BLaER1 treated with 17β-estradiol and CSF1 and Interleukin-3, amounts not matched to agents 10 nM and 100 nM (cell line): Measurements from ENCODE around the gene BAIAP2L1.

ENCODE experiments used
- H3K27ac ChIP-seq, 11 experiments: shearing (Covaris generic); formaldehyde crosslinking; 2 replicates each; pipeline ENCODE4 v1.8.1; 2022
- H3K27me3 ChIP-seq, 11 experiments: shearing (Covaris generic); formaldehyde crosslinking; 2 replicates each; pipeline ENCODE4 v1.8.1; 2022
- H3K36me3 ChIP-seq, 11 experiments: shearing (Covaris generic); formaldehyde crosslinking; 2 replicates each; pipeline ENCODE4 v1.8.1; 2022
- H3K4me1 ChIP-seq, 10 experiments: shearing (Covaris generic); formaldehyde crosslinking; 2 replicates each; pipeline ENCODE4 v1.8.1; 2022
- H3K4me2 ChIP-seq, 11 experiments: shearing (Covaris generic); formaldehyde crosslinking; 2 replicates each; pipeline ENCODE4 v1.8.1; 2022
- H3K4me3 ChIP-seq, 10 experiments: shearing (Covaris generic); formaldehyde crosslinking; 2 replicates each; pipeline ENCODE4 v1.8.1; 2022
- H3K9ac ChIP-seq, 11 experiments: shearing (Covaris generic); formaldehyde crosslinking; 2 replicates each; pipeline ENCODE4 v1.8.1; 2022
- H3K9me3 ChIP-seq, 11 experiments: shearing (Covaris generic); formaldehyde crosslinking; replicated peaks in 1 of 11; 2 replicates each; pipeline ENCODE4 v1.8.1; 2022
- H4K20me1 ChIP-seq, 11 experiments: shearing (Covaris generic); formaldehyde crosslinking; 2 replicates each; pipeline ENCODE4 v1.8.1; 2022
- Cebpa-rat ChIP-seq, 11 experiments: shearing (Covaris generic); IDR thresholded peaks; 2 replicates each; pipeline ENCODE4 v1.8.1; 2022

BAIAP2L1 gene

GRCh38 chr7:98399890-98400541 is 874 bp downstream of the BAIAP2L1 start:
- 0 out of 22 replicates have a peak overlapping the region, but pooled peaks of 1 of the 11 experiments have one; percentile 13 for H3K27ac ChIP-seq
- no peaks in the 10 kb centered on the region for H3K9me3 ChIP-seq
- H4K20me1 ChIP-seq, result peaks cover 0 to 7% (median 0%) of the 10 kb centered on the region in 11 experiments; a peak in 3 of 22 replicates
- H3K4me1 ChIP-seq, result peaks cover 9 to 30% (median 23%) of the 10 kb centered on the region in 10 experiments; a peak in 18 of 20 replicates
- no peaks in the 10 kb centered on the region for H3K36me3 ChIP-seq
- peak overlapping the region in 6 of 10 experiments; percentile 67 to 79 (median 74); a peak in 8 of 20 replicates for H3K4me3 ChIP-seq
- H3K9ac ChIP-seq, result peak overlapping the region in 3 of 11 experiments; percentile 14 to 83 (median 27); a peak in 1 of 22 replicates
- H3K27me3 ChIP-seq, result 0 out of 22 replicates have a peak, but pooled peaks cover 0 to 7% (median 0%) of the 10 kb centered on the region in 11 experiments
- H3K4me2 ChIP-seq, result peak overlapping the region in 10 of 11 experiments; percentile 24 to 98 (median 85); a peak in 16 of 22 replicates
- TF ChIP-seq Cebpa-rat (IDR thresholded peaks at IDR 0.05), result no peak

DNA sequence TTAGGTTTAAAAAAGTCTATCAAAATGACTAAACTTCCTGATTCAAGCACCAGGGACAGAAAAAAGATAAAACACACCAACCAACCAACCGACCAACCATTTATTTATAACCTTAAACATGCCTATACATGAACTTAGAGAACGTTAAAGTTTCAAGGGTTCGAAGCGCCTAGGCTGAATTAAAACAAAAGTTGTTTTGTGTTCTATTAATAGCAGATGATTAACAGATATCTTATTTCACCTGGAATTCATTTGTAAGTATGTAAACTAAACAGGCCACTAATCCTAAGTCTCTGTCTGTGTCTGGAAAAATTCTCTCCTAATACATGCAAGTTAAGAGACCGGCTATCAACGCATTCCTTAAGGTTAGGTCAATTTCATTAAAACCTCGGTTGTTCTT is 1.4 kb downstream of the BAIAP2L1 start:
- Histone ChIP-seq H3K27ac (no peak overlapping the region), H3K4me1 (peaks cover 9 to 28% (median 22%) of the 10 kb centered on the region in 10 experiments; a peak in 18 of 20 replicates), H3K9me3 (no peaks in the 10 kb centered on the region), H3K4me3 (no peak overlapping the region), H4K20me1 (peaks cover 0 to 7% (median 0%) of the 10 kb centered on the region in 11 experiments; a peak in 3 of 22 replicates), H3K27me3 (0 out of 22 replicates have a peak, but pooled peaks cover 0 to 7% (median 0%) of the 10 kb centered on the region in 11 experiments), H3K4me2 (peak overlapping the region in 9 of 11 experiments; percentile 24 to 75 (median 61); a peak in 13 of 22 replicates), H3K9ac (peak overlapping the region in 2 of 11 experiments; percentile 4 to 27; a peak in 1 of 22 replicates), H3K36me3 (no peaks in the 10 kb centered on the region)
- no peak for TF ChIP-seq Cebpa-rat (IDR thresholded peaks at IDR 0.05)

GRCh38 chr7:98398567-98399372 is 2.1 kb downstream of the BAIAP2L1 start:
- H3K4me3 ChIP-seq, result no peak overlapping the region
- H3K36me3 ChIP-seq, result no peaks in the 10 kb centered on the region
- TF ChIP-seq Cebpa-rat (IDR thresholded peaks at IDR 0.05), result no peak
- peaks cover 2 to 21% (median 15%) of the 10 kb centered on the region in 10 experiments; a peak in 18 of 20 replicates for H3K4me1 ChIP-seq
- H3K4me2 ChIP-seq, result no peak overlapping the region; a peak in 1 of 22 replicates
- H3K9ac ChIP-seq, result no peak overlapping the region
- no peaks in the 10 kb centered on the region for H3K9me3 ChIP-seq
- H4K20me1 ChIP-seq, result peaks cover 0 to 7% (median 0%) of the 10 kb centered on the region in 11 experiments; a peak in 3 of 22 replicates
- H3K27me3 ChIP-seq, result 0 out of 22 replicates have a peak, but pooled peaks cover 0 to 7% (median 0%) of the 10 kb centered on the region in 11 experiments
- no peak overlapping the region for H3K27ac ChIP-seq

GRCh38 chr7:98396768-98397167 is 4.1 kb downstream of the BAIAP2L1 start:
- Histone ChIP-seq H3K27me3 (0 out of 22 replicates have a peak, but pooled peaks cover 0 to 7% (median 0%) of the 10 kb centered on the region in 11 experiments), H3K4me3 (no peak overlapping the region), H4K20me1 (peaks cover 0 to 5% (median 0%) of the 10 kb centered on the region in 11 experiments; a peak in 3 of 22 replicates), H3K36me3 (no peaks in the 10 kb centered on the region), H3K4me1 (peaks cover 0 to 15% (median 10%) of the 10 kb centered on the region in 10 experiments; a peak in 15 of 20 replicates), H3K9ac (no peak overlapping the region), H3K27ac (no peak overlapping the region), H3K4me2 (no peak overlapping the region), H3K9me3 (no peaks in the 10 kb centered on the region)
- no peak for TF ChIP-seq Cebpa-rat (IDR thresholded peaks at IDR 0.05)

DNA sequence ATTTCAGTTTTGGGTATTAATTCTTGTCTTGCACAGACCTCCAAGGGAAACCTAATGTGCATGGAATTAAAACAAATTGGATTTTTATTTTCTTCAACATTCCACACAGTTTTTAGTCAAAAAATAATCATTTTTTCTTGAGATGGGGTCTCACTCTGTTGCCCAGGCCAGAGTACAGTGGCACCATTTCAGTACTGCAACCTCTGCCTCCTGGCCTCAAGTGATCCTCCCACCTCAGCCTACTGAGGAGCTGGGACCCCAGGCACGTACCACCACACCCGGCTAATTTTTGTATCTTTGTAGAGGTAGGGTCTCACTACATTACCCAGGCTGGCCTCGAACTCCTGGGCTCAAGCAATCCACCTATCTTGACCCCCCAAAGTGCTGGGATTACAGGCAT is 4.9 kb downstream of the BAIAP2L1 start:
- no peak for TF ChIP-seq Cebpa-rat (IDR thresholded peaks at IDR 0.05)
- Histone ChIP-seq H3K36me3 (no peaks in the 10 kb centered on the region), H3K9ac (no peak overlapping the region), H3K9me3 (no peaks in the 10 kb centered on the region), H3K27me3 (0 out of 22 replicates have a peak, but pooled peaks cover 0 to 5% (median 0%) of the 10 kb centered on the region in 11 experiments), H4K20me1 (no peaks in the 10 kb centered on the region), H3K27ac (no peak overlapping the region), H3K4me1 (peaks cover 0 to 10% (median 7%) of the 10 kb centered on the region in 10 experiments; a peak in 13 of 20 replicates), H3K4me3 (no peak overlapping the region), H3K4me2 (no peak overlapping the region)

DNA sequence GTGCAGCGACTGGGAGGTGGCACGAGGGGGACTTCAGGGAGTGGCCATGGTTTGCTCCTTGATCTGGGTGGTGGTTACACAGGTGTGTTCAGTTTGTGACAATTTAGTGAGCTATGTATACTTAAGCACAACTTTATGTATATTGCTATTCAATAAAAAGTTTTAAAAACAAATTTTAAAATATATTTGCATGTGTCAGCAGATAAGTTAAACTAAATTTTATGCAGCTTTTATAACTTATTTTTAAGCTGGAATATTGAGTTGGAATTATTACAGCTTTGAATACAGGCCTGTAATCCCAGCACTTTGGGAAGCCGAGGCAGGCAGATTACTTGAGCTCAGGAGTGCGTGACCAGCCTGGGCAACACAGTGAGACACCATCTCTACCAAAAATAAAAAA is 5.4 kb downstream of the BAIAP2L1 start:
- 0 out of 22 replicates have a peak, but pooled peaks cover 0 to 5% (median 0%) of the 10 kb centered on the region in 11 experiments for H3K27me3 ChIP-seq
- peaks cover 0 to 10% (median 7%) of the 10 kb centered on the region in 10 experiments; a peak in 13 of 20 replicates for H3K4me1 ChIP-seq
- no peaks in the 10 kb centered on the region for H3K9me3 ChIP-seq
- H3K9ac ChIP-seq, result no peak overlapping the region
- H3K36me3 ChIP-seq, result no peaks in the 10 kb centered on the region
- no peaks in the 10 kb centered on the region for H4K20me1 ChIP-seq
- TF ChIP-seq Cebpa-rat (IDR thresholded peaks at IDR 0.05), result no peak
- no peak overlapping the region for H3K27ac ChIP-seq
- no peak overlapping the region for H3K4me2 ChIP-seq
- no peak overlapping the region for H3K4me3 ChIP-seq

GRCh38 chr7:98394377-98394836 is 6.5 kb downstream of the BAIAP2L1 start:
- peaks cover 0 to 3% (median 0%) of the 10 kb centered on the region in 10 experiments; a peak in 6 of 20 replicates for H3K4me1 ChIP-seq
- H3K27me3 ChIP-seq, result no peaks in the 10 kb centered on the region
- no peaks in the 10 kb centered on the region for H3K36me3 ChIP-seq
- no peak overlapping the region for H3K27ac ChIP-seq
- H4K20me1 ChIP-seq, result no peaks in the 10 kb centered on the region
- TF ChIP-seq Cebpa-rat (IDR thresholded peaks at IDR 0.05), result no peak
- H3K4me3 ChIP-seq, result no peak overlapping the region
- H3K9me3 ChIP-seq, result no peaks in the 10 kb centered on the region
- H3K4me2 ChIP-seq, result no peak overlapping the region
- no peak overlapping the region for H3K9ac ChIP-seq

- H3K9ac ChIP-seq, result no peak overlapping the region
- no peaks in the 10 kb centered on the region for H3K27me3 ChIP-seq
- H3K9me3 ChIP-seq, result no peaks in the 10 kb centered on the region
- H3K36me3 ChIP-seq, result no peaks in the 10 kb centered on the region
- peaks cover 0 to 12% (median 4%) of the 10 kb centered on the region in 10 experiments; a peak in 6 of 20 replicates for H3K4me1 ChIP-seq
- H4K20me1 ChIP-seq, result no peaks in the 10 kb centered on the region
- no peak overlapping the region for H3K27ac ChIP-seq
- no peak overlapping the region for H3K4me3 ChIP-seq
- H3K4me2 ChIP-seq, result peak overlapping the region in 4 of 11 experiments; percentile 2 to 38 (median 28); a peak in 4 of 22 replicates
- TF ChIP-seq Cebpa-rat (IDR thresholded peaks at IDR 0.05), result no peak
Observed at GRCh38 chr7:98387544-98388226, 13.2 kb downstream of the BAIAP2L1 start.
